Endodermal cell (in vitro differentiated cells): Measurements from ENCODE around the gene UCHL3. TPM values are rescaled to one million over a fixed set of nuclear protein-coding genes. Genes with fewer than 3 reads are reported as not detected.

ENCODE experiments used
- DNase-seq: peaks from one replicate; pipeline ENCODE4 v3.0.0-alpha.2; 2017
- H3K27ac ChIP-seq: 2 replicates; pipeline ENCODE4 v1.5.1; 2013; ENCODE audit warnings: mild to moderate bottlenecking, low read depth, low read length, moderate library complexity
- H3K27me3 ChIP-seq: 2 replicates; pipeline ENCODE4 v1.6.1; 2013; ENCODE audit warnings: mild to moderate bottlenecking, low read length, moderate library complexity; ENCODE audit not compliant: insufficient read depth, control insufficient read depth, poor library complexity, severe bottlenecking
- H3K36me3 ChIP-seq: 2 replicates; pipeline ENCODE4 v1.7.0; 2013; ENCODE audit warnings: mild to moderate bottlenecking, low read length, moderate library complexity; ENCODE audit not compliant: control insufficient read depth, insufficient read depth
- H3K4me1 ChIP-seq: one replicate; pipeline ENCODE4 v1.7.0; 2013; ENCODE audit warnings: low read length; ENCODE audit not compliant: control insufficient read depth, insufficient read depth
- H3K4me3 ChIP-seq: 2 replicates; pipeline ENCODE4 v1.5.1; 2013; ENCODE audit warnings: mild to moderate bottlenecking, low read length, moderate library complexity
- H3K9ac ChIP-seq: 2 replicates; pipeline ENCODE4 v1.6.1; 2013; ENCODE audit warnings: mild to moderate bottlenecking, low read length, moderate library complexity; ENCODE audit not compliant: poor library complexity, severe bottlenecking; ENCODE audit errors: extremely low read depth
- H3K9me3 ChIP-seq: 2 replicates; pipeline ENCODE4 v1.6.1; 2013; ENCODE audit warnings: mild to moderate bottlenecking, low read length, moderate library complexity; ENCODE audit not compliant: control insufficient read depth
- H3K27ac Mint-ChIP-seq: 2 replicates; pipeline ENCODE4 v1.8.0; 2020; ENCODE audit warnings: mixed read lengths
- H3K27me3 Mint-ChIP-seq: 2 replicates; pipeline ENCODE4 v1.8.0; 2021; ENCODE audit warnings: mild to moderate bottlenecking, mixed read lengths; ENCODE audit not compliant: insufficient read depth
- H3K36me3 Mint-ChIP-seq: 2 replicates; pipeline ENCODE4 v1.8.0; 2020; ENCODE audit warnings: low read depth, mixed read lengths
- H3K4me1 Mint-ChIP-seq: 2 replicates; pipeline ENCODE4 v1.8.0; 2020; ENCODE audit warnings: mixed read lengths
- H3K4me3 Mint-ChIP-seq: 2 replicates; pipeline ENCODE4 v1.8.0; 2020; ENCODE audit warnings: mild to moderate bottlenecking, moderate library complexity, mixed read lengths
- H3K9me3 Mint-ChIP-seq: 2 replicates; pipeline ENCODE4 v1.8.0; 2020; ENCODE audit warnings: mild to moderate bottlenecking, mixed read lengths
- WGBS, 2 experiments: methylation state at CpG; one replicate each; pipeline versions ENCODE4 v1.1.5 to v1.1.7; 2013; ENCODE audit warnings: missing lambda C conversion rate in 2 of 2, mixed read lengths in 1 of 2; ENCODE audit not compliant: insufficient coverage in 1 of 2, insufficient read length in 1 of 2; 5-methylcytosine and 5-hydroxymethylcytosine counted together
- total RNA-seq, 2 donors: library from RNA; stranded (reverse); fragmentation: NEBNext Ultra II Directional in 1 of 2; extraction: Animal tissue kit (Norgen Biotek cat#: 25700) in 1 of 2; gene quantifications; 2 replicates in 1 of 2; 3 replicates in 1 of 2; pipeline ENCODE4 v1.2.1, GENCODE V29; 2021
- TF ChIP-seq, protein P1 (sequence below): fragments of 200-600 bp; sonication (generic); conservative IDR thresholded peaks from 2 replicates; pipeline ENCODE4 v1.5.0; 2021; ENCODE audit warnings: antibody characterized with exemption, mild to moderate bottlenecking

Gene UCHL3
- total RNA-seq, 2 donors from 2014 or later = 27.6 to 30.6 TPM

DNA sequence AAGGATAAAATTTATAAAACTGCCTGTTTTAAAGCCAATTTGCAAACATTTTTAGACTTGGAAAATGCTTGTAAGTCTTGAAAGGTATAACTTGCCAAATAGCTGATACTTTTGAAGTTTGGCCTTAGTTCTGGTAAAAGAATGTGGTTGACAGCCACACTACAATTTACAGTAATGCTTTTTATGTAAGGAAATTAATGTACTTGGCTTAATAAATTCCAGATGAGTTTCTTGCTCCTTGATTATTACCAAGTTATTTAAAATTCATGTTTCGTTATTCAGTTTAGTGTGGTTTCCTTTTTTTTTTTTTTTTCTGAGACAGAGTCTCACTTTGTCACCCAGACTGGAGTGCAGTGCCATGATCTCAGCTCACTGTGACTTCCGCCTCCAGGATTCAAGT is 101.4 kb downstream of the UCHL3 start:
- no peak overlapping the region for H3K9ac ChIP-seq
- no peaks in the 10 kb centered on the region for H3K27me3 ChIP-seq
- Mint-ChIP-seq H3K36me3 (no peaks in the 10 kb centered on the region), H3K4me1 (peaks cover 4% of the 10 kb centered on the region), H3K9me3 (no peaks in the 10 kb centered on the region), H3K27me3 (no peaks in the 10 kb centered on the region), H3K4me3 (no peak overlapping the region), H3K27ac (no peak overlapping the region)
- TF ChIP-seq, protein P1, sequence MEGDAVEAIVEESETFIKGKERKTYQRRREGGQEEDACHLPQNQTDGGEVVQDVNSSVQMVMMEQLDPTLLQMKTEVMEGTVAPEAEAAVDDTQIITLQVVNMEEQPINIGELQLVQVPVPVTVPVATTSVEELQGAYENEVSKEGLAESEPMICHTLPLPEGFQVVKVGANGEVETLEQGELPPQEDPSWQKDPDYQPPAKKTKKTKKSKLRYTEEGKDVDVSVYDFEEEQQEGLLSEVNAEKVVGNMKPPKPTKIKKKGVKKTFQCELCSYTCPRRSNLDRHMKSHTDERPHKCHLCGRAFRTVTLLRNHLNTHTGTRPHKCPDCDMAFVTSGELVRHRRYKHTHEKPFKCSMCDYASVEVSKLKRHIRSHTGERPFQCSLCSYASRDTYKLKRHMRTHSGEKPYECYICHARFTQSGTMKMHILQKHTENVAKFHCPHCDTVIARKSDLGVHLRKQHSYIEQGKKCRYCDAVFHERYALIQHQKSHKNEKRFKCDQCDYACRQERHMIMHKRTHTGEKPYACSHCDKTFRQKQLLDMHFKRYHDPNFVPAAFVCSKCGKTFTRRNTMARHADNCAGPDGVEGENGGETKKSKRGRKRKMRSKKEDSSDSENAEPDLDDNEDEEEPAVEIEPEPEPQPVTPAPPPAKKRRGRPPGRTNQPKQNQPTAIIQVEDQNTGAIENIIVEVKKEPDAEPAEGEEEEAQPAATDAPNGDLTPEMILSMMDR = no peak
- H3K4me1 ChIP-seq = no peaks in the 10 kb centered on the region
- DNase-seq = no peak
- H3K36me3 ChIP-seq = no peaks in the 10 kb centered on the region
- 86 to 90% methylated on average over 1 to 2 of the region's 2 CpGs for WGBS, 2 experiments
- no peaks in the 10 kb centered on the region for H3K9me3 ChIP-seq
- no peak overlapping the region for H3K27ac ChIP-seq
- H3K4me3 ChIP-seq = no peak overlapping the region

DNA sequence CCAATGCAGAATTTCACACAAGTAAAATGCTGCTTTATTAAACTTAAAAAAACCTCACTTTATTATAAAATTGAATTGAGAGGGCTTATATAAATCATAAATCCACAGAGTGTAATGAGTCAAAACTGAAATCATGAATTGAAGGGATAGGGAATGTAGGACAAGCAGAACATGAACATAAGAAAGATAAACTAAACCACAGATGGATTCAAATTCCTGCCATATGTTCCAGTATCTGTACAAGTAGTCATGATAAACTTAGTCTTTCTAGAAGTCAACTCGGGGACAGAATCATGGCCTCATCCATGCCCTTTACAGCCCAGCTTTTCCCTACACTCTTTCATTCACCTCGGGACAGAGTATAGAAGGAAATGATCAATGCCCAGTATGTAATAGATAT is 103.1 kb downstream of the UCHL3 start:
- Histone ChIP-seq H3K36me3 (no peaks in the 10 kb centered on the region), H3K9me3 (no peaks in the 10 kb centered on the region), H3K27ac (no peak overlapping the region), H3K27me3 (no peaks in the 10 kb centered on the region), H3K4me3 (no peak overlapping the region), H3K4me1 (no peaks in the 10 kb centered on the region), H3K9ac (no peak overlapping the region)
- Mint-ChIP-seq H3K36me3 (no peaks in the 10 kb centered on the region), H3K4me1 (peaks cover 5% of the 10 kb centered on the region), H3K4me3 (no peak overlapping the region), H3K27ac (no peak overlapping the region), H3K27me3 (no peaks in the 10 kb centered on the region), H3K9me3 (no peaks in the 10 kb centered on the region)
- TF ChIP-seq, protein P1 = no peak
- DNase-seq = no peak
- WGBS, 2 experiments = 83% methylated on average over 1 of the region's 2 CpGs; no CpG with 5 or more reads in 1 of the 2 experiments

Other genes starting within 250 kb of the UCHL3 start
- 1 to 10 TPM; 3.2 to 4.7 TPM for gene TBC1D4, start 67.6 kb upstream of the UCHL3 start, total RNA-seq
- 100 to 1,000 TPM; 119 to 128 TPM for gene COMMD6, start 11.9 kb upstream of the UCHL3 start, total RNA-seq
- 10 to 100 TPM in 1 of 2 donors, 1 to 10 TPM in 1; 9.9 to 14.1 TPM for gene LMO7, start 86.5 kb downstream of the UCHL3 start, total RNA-seq